GM19397 (cell line): ENCODE data around the gene ARID1B.
A peak's percentile ranks its signal among the peaks of the same experiment; 100 is the strongest.
"Not testable (repeated sequence)": the region's sequence is repeated elsewhere in the genome, so short reads cannot be mapped to it uniquely, and the experiment has no call there.

Experiments used
- ATAC-seq: cut with Tn5 transposase; IDR thresholded peaks from one replicate; pipeline ENCODE4 v1.9.1; 2021; ENCODE audit warnings: mild to moderate bottlenecking, moderate library complexity; ENCODE audit not compliant: unreplicated experiment

ARID1B gene

DNA sequence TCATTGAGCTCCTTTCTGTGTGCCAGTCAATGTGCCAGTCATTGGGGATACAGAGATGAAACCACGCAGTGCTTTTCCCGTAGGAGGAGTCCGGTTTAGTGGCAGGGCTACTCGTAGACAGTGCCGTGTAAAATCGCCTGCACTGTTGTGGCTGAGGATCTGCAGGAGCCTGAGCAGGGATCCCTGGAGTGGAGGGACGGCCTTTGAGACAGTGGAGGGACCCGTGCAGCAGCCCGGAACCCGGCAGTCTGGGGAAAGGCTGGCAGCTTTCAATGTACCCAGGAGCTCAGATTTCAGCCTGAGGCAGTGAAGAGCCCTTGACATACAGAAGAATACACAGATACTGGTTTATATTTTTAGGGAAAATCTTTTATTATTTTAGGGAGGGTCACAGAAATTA is 203.3 kb downstream of the ARID1B start:
- ATAC-seq = no peak

DNA sequence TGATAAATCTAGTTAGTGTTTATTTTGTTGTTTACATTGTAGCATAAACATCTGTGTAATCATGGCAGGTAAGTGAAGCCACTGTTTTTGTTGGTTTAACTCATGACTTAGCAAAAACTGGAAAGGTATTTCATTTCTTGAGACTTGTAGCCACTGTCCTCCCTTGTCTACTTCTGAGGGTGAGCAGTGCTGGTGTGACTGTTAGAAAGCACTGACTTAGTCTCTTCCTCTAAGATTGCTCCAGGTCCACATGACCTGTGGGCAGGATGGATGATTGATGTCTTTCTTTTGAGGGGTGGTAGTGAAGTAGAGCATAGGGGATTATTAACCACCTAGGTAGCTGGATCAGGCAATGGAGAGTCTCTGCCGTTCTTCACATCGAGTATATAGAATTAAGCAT is 203.8 kb downstream of the ARID1B start:
- no peak for ATAC-seq

- ATAC-seq = no peak
Observed at GRCh38 chr6:156982168-156982567, 205.0 kb downstream of the ARID1B start.

DNA sequence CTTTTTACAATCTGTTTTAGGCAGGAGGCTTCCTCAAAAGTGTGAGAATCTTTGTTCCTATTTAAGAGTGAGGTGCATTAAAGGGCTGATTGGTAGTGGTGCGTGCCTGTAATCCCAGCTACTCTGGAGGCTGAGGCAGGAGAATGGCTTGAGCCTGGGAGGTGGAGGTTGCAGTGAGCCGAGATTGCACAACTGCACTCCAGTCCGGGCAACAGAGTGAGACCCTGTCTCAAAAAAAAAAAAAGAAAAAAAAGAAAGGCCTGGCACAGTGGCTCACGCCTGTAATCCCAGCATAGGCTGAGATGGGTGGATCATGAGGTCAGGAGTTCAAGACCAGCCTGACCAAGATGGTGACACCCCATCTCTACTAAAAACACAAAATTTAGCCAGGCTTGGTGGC is 205.7 kb downstream of the ARID1B start:
- ATAC-seq = not testable (repeated sequence)

- ATAC-seq = no peak
Observed at GRCh38 chr6:156984178-156984738, 207.1 kb downstream of the ARID1B start.

- ATAC-seq = no peak
Observed at GRCh38 chr6:156985309-156985708, 208.1 kb downstream of the ARID1B start.

DNA sequence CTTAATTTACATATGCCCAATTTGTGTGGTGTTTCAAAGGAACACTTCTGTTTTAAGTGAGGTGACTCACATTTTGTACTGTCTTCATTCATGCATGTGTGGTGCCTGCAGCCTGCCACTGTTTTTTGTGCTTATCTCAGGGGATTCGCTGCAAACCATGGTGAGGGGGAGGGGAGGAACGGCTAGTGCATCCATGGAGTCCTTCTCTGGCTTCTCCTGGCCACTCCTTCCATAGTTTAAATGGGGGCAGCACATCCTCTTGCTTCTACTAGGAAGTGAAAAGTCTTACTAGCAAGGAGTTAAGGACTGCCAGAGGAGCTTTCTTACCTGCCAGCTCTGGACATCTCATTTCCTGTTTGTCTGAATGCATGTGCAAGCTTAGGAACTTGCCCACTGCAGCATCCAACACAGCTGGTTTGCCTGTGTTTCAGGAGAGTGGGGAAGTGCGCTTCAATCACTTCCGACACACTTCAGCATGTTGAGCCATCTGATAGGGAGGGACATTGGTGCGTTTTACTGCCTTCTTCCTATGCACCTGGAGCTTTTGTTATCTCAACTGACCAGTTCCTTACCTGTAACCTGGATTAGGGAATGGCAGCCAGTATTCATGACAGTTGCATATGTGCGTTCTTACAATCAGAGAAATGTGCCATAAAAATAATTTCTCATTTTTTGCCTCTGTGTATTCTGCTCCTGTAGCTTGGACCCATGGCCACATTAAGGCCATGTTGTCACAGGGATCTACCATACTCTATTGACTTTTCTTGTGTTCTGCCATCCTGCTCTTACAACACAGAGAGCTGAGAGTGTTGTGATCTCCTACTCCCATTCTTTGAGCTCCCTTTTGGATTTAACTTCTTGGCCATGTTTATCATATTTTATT is 211.3 kb downstream of the ARID1B start:
- ATAC-seq = peak; percentile 74

DNA sequence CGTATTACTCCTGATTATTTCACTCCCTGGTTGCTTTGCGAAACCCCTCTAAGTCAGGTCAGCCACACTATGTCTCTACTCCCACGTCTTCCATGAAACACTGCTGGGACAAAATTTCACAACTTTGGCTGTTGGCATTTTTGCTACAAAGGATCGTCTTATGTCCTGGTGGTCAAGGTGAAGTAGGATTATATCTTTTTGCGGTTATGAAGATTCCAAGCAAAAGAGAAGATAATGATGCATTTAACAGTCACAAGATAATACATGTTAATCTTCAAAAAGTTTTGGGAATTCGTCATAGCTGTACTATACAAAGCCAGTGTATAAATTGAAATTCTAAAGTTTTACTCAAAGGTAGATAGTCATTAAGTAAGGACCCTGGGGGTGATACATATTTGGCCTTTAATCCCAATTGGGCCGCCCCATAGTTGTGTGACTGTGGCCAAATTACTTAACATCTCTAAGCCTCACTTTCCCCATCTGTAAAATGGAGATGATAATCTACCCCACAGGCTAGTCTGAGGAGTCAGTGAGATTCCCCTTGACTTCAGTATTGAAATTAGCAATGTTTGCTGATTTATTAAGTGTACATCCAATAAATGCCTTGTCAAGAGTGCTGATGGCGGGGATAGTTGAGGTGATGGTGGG is 212.1 kb downstream of the ARID1B start:
- ATAC-seq = no peak

DNA sequence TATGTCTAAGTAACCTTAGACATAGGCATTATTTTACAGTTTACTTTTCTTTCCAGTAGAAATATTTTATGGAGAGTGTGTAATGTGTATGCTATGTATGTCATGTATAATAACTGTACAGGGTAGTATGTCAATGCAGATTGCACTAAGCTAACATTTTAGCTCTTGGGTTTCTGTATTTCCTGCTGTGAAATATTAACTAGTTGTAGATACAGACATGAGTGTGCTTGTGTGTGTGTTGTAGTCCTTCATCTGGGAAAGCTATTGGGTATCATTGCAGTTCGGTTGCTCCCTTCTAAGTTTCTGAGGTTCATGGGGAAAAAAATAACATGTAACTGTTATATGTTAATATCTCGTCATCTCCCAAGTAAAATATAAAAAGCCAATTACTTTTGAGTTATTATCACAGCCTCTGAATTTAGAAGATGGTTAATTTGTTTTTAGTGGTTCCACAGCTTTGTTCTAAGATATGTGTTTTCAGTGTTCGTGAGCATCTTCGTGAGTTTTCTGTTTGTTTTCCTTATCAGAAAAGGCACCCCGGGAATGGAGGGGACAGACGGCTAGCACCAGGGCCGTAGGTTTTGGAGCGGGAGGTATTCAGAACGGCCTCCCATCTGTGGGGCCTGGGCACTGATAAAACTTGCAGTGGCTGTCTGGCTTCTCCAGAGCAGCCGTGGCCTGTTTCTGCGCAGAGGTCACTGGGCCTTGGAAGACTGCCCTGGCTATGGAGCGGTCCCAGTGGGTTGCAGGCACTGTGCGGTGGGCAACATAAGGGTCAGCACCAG is 215.0 kb downstream of the ARID1B start:
- ATAC-seq = no peak

DNA sequence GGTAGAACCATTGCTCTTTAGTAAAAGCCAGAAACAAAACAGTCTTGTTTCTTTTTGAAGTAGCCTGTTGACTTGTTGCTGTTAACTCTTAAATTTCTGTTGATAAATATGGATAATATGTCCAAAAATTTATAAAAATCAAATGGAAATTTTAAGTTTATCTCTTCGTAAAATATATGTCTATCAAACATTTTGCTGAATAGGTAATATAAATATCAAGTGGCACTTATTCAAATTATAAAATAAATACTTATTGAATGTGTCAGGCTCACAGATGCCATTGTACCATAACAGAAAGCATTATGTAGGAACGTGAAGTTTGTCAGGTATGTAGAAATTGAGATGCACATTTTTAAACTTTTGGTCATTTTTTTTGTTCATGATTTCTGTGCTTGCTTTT is 216.5 kb downstream of the ARID1B start:
- ATAC-seq = no peak

- ATAC-seq = no peak
Observed at GRCh38 chr6:156994215-156995076, 217.3 kb downstream of the ARID1B start.

- no peak for ATAC-seq
Observed at GRCh38 chr6:156995502-156995901, 218.3 kb downstream of the ARID1B start.

DNA sequence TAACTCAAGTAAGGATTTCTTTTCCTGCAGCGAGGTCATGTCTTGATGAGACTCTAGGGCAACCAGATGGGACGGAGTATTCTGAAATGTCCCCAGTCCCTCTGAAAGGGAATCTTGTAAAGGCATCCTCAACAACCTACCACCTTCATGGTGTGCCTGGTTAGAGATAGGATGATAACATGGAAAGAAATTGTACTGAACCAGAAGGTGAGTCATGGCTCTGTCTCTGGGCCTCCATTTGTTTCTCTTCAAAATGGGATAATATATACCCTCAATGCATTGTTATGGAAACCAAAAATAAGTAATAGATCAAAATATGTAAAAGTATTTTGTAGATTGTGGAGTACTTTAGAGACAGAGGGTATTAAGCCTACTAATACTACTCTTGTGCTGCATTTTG is 219.1 kb downstream of the ARID1B start:
- ATAC-seq = no peak

- no peak for ATAC-seq
Observed at GRCh38 chr6:156998794-156999330, 221.7 kb downstream of the ARID1B start.

GRCh38 chr6:156999762-157000161 is 222.6 kb downstream of the ARID1B start:
- no peak for ATAC-seq

DNA sequence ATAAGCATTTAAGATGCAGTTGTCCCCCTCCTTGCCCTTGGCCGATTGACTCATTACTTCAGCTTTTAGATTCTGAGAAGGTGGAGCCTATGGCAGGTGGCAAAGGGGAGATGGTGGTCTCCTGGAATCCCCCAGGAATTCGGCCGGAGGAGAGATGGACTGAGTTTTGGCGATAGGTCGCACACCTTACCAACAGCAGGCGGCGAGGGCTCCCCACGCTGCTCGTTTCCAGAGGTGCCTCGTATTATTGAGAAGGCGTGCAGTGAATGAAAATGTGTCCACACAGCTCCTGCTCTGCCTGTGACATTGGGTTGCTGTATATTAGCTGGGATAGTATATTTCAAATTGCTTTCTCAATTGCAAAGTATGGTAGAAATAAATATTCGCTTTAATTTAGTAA is 224.5 kb downstream of the ARID1B start:
- no peak for ATAC-seq

DNA sequence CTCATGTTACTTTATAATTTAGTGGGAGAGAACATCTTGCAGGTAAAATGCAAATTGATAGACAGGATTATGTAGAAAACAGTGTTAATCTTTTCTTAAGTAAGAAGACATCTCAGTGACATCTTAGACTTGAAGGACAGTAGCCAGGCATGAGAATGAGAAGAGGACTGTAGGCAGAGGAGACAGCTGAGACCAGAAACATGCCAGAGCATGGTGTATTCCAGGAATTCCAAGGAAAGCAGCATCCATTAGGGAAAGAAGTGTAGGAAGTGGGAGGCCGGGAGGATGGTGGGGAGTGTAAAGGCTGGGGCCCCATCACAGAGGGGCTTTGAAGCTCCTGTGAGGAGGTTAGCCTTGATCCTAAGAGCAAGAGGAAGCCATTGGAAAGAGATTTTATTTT is 225.6 kb downstream of the ARID1B start:
- ATAC-seq = no peak

DNA sequence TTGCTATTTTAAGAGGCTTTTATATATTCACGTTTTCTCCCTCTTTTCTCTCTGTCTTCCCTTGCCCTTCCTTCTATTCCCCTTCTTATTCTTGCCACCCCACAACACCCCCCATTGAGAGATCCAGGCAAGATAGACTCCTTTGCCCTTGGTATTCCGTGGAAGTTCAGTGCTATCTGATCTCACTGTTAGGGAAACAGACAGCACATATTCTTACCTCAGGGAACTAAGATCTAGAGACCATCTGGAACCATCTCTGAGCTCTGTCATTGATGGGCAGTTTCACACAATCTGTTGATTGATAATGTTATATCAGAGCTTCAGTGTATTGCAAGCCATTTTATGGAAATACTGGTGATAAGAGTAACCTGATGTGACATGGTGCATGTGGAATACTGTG is 228.8 kb downstream of the ARID1B start:
- ATAC-seq = no peak

- no peak for ATAC-seq
Observed at GRCh38 chr6:157008568-157008967, 231.4 kb downstream of the ARID1B start.

- no peak for ATAC-seq
Observed at GRCh38 chr6:157012355-157012754, 235.2 kb downstream of the ARID1B start.
